HL-60 (cell line): Measurements from ENCODE around the gene TBC1D21.

Experiments
- DNase-seq, 2 experiments: peaks; one replicate each; pipeline ENCODE4 v3.0.0-alpha.2; 2010 to 2020; ENCODE audit warnings: low read depth in 1 of 2, low spot score in 1 of 2
- H3K27ac ChIP-seq: fragments of 250-450 bp; sonication (Bioruptor Pico); replicated peaks from 2 replicates; pipeline ENCODE4 v1.5.1; 2020; ENCODE audit warnings: mild to moderate bottlenecking, moderate library complexity
- H3K27me3 ChIP-seq: fragments of 250-450 bp; sonication (Bioruptor Pico); 2 replicates; pipeline ENCODE4 v1.5.1; 2021; ENCODE audit warnings: mild to moderate bottlenecking, moderate library complexity; ENCODE audit not compliant: insufficient read depth, poor library complexity, severe bottlenecking
- H3K4me3 ChIP-seq: replicated peaks from 2 replicates; pipeline ENCODE4 v1.5.1; 2011; ENCODE audit warnings: mild to moderate bottlenecking, control low read depth, low read length; ENCODE audit not compliant: insufficient read depth
- CTCF ChIP-seq: IDR thresholded peaks from one replicate; pipeline ENCODE4 v1.5.1; 2011; ENCODE audit warnings: low read length, control low read depth, inconsistent platforms; ENCODE audit not compliant: insufficient read depth
- GABPA ChIP-seq: IDR thresholded peaks from 2 replicates; pipeline ENCODE4 v1.6.1; 2012; ENCODE audit warnings: low read depth
- POLR2AphosphoS5 ChIP-seq: IDR thresholded peaks from 2 replicates; pipeline ENCODE4 v1.6.1; 2012; ENCODE audit warnings: low read depth
- SPI1 ChIP-seq: IDR thresholded peaks from 2 replicates; pipeline ENCODE4 v1.6.1; 2012; ENCODE audit warnings: low read depth, mild to moderate bottlenecking, borderline replicate concordance
- TF ChIP-seq, protein P1 (sequence below): IDR thresholded peaks from 2 replicates; pipeline ENCODE4 v1.6.1; 2012; ENCODE audit warnings: low read depth; ENCODE audit not compliant: insufficient replicate concordance

Gene TBC1D21

DNA sequence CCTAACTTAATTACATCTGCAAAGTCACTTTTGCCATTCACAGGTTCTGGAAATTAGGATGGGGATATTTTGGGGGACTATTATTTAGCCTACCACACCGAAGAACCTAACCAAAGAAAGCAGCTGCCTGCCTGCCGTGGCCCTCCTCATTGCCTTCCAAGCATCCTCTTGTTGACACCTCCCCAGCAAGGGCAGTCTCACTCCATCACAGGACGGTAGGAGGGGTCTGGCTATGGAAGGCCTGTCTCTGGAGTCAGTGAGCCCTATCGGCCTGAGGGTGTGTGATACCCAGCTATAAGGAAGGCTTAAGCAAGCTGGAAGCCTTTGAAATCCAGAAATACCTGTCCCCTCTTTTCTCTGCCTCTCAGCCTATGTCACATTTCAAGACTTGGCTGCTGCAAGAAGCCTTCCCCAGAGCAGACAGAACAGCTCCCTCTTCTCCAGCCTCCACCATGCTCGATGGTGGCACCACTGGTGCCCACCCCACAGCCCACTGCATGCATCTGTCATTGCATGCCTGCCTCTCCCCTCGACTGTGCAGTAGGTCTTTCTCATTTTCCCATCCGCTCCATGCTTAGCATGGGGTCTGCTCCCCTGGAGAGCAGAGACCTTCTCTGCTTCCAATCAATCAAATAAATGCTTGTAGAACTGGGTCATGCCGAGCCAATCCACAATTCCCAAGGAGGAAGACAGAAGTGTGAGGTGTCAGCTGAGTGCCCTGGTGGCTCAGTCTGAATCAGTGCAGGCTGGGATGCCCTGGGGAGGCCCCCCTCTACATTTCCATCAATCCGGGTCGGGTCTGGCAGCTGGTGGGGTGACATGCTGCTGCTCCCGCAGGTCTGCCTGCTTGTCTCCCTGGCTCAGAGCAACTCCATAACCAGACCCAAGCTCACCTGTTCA is 29.0 kb downstream of the TBC1D21 start:
- no peak for DNase-seq
- Histone ChIP-seq H3K4me3 (no peak overlapping the region), H3K27me3 (no peaks in the 10 kb centered on the region), H3K27ac (no peak overlapping the region)
- TF ChIP-seq CTCF (no peak), SPI1 (no peak), POLR2AphosphoS5 (no peak), GABPA (no peak)
- TF ChIP-seq, protein P1, sequence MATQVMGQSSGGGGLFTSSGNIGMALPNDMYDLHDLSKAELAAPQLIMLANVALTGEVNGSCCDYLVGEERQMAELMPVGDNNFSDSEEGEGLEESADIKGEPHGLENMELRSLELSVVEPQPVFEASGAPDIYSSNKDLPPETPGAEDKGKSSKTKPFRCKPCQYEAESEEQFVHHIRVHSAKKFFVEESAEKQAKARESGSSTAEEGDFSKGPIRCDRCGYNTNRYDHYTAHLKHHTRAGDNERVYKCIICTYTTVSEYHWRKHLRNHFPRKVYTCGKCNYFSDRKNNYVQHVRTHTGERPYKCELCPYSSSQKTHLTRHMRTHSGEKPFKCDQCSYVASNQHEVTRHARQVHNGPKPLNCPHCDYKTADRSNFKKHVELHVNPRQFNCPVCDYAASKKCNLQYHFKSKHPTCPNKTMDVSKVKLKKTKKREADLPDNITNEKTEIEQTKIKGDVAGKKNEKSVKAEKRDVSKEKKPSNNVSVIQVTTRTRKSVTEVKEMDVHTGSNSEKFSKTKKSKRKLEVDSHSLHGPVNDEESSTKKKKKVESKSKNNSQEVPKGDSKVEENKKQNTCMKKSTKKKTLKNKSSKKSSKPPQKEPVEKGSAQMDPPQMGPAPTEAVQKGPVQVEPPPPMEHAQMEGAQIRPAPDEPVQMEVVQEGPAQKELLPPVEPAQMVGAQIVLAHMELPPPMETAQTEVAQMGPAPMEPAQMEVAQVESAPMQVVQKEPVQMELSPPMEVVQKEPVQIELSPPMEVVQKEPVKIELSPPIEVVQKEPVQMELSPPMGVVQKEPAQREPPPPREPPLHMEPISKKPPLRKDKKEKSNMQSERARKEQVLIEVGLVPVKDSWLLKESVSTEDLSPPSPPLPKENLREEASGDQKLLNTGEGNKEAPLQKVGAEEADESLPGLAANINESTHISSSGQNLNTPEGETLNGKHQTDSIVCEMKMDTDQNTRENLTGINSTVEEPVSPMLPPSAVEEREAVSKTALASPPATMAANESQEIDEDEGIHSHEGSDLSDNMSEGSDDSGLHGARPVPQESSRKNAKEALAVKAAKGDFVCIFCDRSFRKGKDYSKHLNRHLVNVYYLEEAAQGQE = no peak

DNA sequence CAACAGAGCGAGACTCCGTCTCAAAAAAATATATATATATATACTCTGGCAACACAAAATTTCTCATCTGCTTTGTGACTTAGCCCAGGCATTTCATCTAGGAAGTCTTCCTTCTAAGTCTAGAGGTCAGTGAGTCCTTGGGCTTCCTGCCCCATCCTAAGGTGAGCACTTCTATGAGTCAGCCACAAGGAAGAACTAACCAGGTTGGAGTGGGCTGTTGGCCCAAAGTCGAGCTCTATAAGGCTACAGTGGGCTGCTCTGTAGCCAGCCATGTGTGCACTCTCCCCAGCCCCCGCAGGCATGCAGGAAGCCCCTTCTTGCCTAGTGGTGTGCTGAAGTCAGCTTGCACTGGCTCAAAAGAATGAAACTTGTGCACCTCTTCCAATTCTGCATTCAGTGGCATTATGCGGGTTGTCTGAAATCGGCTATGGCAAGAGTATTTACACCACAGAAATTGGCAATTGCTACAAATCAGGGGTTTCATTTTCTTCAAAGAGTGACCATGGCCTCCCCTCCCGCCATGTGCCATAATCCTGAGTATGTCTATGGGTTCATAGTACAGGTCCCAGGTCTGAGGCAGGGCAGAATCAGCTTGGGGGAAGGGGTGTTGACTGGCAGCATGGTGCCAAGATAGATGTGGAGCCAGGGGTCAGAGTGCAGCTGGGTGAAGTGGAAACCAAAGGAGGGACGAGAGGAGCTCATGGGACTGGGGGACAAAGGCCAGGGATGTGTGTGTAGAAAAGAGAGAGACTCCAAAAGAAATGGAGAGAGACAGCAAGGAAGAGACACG is 30.9 kb downstream of the TBC1D21 start:
- no peak for TF ChIP-seq CTCF
- TF ChIP-seq POLR2AphosphoS5 = no peak
- TF ChIP-seq, protein P1 = no peak
- no peak for TF ChIP-seq GABPA
- no peak for TF ChIP-seq SPI1
- no peaks in the 10 kb centered on the region for H3K27me3 ChIP-seq
- DNase-seq = no peak
- no peak overlapping the region for H3K4me3 ChIP-seq
- no peak overlapping the region for H3K27ac ChIP-seq

DNA sequence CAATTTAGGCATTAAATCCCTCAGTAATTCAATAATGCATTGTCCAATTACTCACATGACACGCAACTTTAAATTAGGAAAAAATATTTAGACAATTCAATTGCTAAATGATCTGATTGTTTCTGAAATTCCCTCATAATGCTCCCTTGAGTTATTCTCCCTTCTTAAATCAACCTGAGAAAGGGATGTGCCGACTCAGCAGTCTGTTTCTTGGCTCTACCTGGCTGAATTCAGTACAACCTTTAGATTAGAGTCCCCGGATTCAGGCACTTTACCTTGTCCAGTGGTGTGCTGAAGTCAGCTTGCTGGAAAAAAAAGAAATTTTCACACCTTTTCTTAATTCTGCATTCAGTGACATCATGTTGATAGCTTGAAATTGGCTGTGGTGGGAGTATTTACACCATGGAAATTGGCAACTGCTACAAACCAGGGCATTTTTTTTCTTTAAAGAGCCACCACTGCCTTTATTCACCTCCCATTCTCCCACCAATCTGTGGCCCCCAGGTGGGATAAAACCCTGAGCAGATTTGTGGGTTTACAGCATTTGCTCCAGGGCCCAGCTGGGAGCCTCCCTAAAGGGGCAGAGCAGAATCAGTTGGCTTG is 32.0 kb downstream of the TBC1D21 start:
- TF ChIP-seq GABPA (no peak), SPI1 (no peak), CTCF (no peak), POLR2AphosphoS5 (no peak)
- TF ChIP-seq, protein P1 = no peak
- Histone ChIP-seq H3K4me3 (no peak overlapping the region), H3K27me3 (peaks cover 3% of the 10 kb centered on the region), H3K27ac (no peak overlapping the region)
- DNase-seq = no peak
